Adrenal gland (tissue), 19 donors: ENCODE data around the gene MROH7. TPM values are rescaled to one million over a fixed set of nuclear protein-coding genes. Genes with fewer than 3 reads are reported as not detected.

Experiments used
- DNase-seq, 7 donors: peaks; one replicate each; pipeline ENCODE4 v3.0.0-alpha.2; 2019 to 2020
- H3K27ac ChIP-seq, 5 donors: fragments of 200-600 bp; sonication (generic) in 4 of 5; 1 replicate in 3 of 5; 2 replicates in 2 of 5; pipeline versions ENCODE4 v1.5.1 to v1.8.0; 2016 to 2020; ENCODE audit warnings: mild to moderate bottlenecking in 1 of 5
- H3K27me3 ChIP-seq: fragments of 200-600 bp; 2 replicates; pipeline ENCODE4 v1.8.0; 2021
- H3K36me3 ChIP-seq, 2 donors: fragments of 200-600 bp; replicated peaks in 1 of 2; 1 replicate in 1 of 2; 2 replicates in 1 of 2; pipeline versions ENCODE4 v1.5.1 to v1.8.0; 2018 to 2022
- H3K4me1 ChIP-seq, 2 donors: fragments of 200-600 bp; replicated peaks in 1 of 2; 1 replicate in 1 of 2; 2 replicates in 1 of 2; pipeline versions ENCODE4 v1.5.1 to v1.8.0; 2018 to 2021
- H3K4me3 ChIP-seq, 4 donors: fragments of 200-600 bp; sonication (generic) in 3 of 4; one replicate each; pipeline ENCODE4 v1.5.1; 2016 to 2018
- H3K9me3 ChIP-seq, 3 donors: fragments of 200-600 bp; sonication (generic) in 1 of 3; replicated peaks in 1 of 3; 1 replicate in 2 of 3; 2 replicates in 1 of 3; pipeline versions ENCODE4 v1.5.1 to v1.8.0; 2016 to 2021
- CTCF ChIP-seq, 6 experiments: fragments of 450-650 bp in 4 of 6; fragments of 200-600 bp in 2 of 6; sonication (generic) in 1 of 6; IDR thresholded peaks; 1 replicate in 5 of 6; 2 replicates in 1 of 6; pipeline versions ENCODE4 v1.5.1 to v1.8.0; 2016 to 2021; ENCODE audit warnings: antibody characterized with exemption in 6 of 6, mild to moderate bottlenecking in 2 of 6, moderate library complexity in 1 of 6
- POLR2A ChIP-seq, 2 donors: fragments of 450-650 bp; IDR thresholded peaks; one replicate each; pipeline ENCODE4 v1.6.1; 2017; ENCODE audit warnings: antibody characterized with exemption in 2 of 2, mild to moderate bottlenecking in 2 of 2, moderate library complexity in 1 of 2
- WGBS, 4 donors: extraction: QIAGEN DNeasy Blood & Tissue Kit in 2 of 4; methylation state at CpG; one replicate each; pipeline versions ENCODE4 v1.1.5 to v1.1.7; 2013 to 2017; 5-methylcytosine and 5-hydroxymethylcytosine counted together
- intact Hi-C, 2 donors: fragments of 100-400 bp; cut with DNase I; formaldehyde crosslinking; loops; one replicate each; pipeline versions ENCODE4 v1.14.1 to v1.15.0; 2022 to 2023
- long read RNA-seq, 10 donors: library from polyadenylated mRNA in 3 of 10; unstranded in 2 of 10; stranded (forward) in 1 of 10; transcript quantifications; one replicate each; pipeline ENCODE4 v2.0.0 and lab custom pipeline, GENCODE V29; 2021 to 2026
- polyA plus RNA-seq, 3 donors: library from polyadenylated mRNA; stranded (reverse); fragments of 200-250 nt in 2 of 3; fragments of 350-450 nt in 1 of 3; fragmentation: Illumina TruSeq in 1 of 3; extraction: RNeasy Lipid Tissue Mini Kit (QIAGEN cat#74804) in 1 of 3; gene quantifications; one replicate each; pipeline ENCODE4 v1.2.3, GENCODE V29; 2013 to 2014
- total RNA-seq, 9 donors: library from RNA; depleted of rRNA in 4 of 9; stranded (reverse); fragments of >200 nt in 4 of 9; fragments of 120-200 nt in 1 of 9; fragmentation: NEBNext Ultra II Directional in 1 of 9; extraction: Animal tissue kit (Norgen Biotek cat#: 25700) in 1 of 9; gene quantifications; one replicate each; pipeline versions ENCODE4 v1.1.0 to v1.2.4, GENCODE V29; 2013 to 2023
- donor health status: healthy with polysubstance abuse.
- donor health status: Bipolar disorder and iron deficiency.
- donor health status: DM: yes; HTN: yes; CAD: no.
- donor health status: DM: no; HTN: no; CAD: no.
- donor health status: DM: no; HTN: no; CAD: no.
- donor health status: DM: yes; HTN: yes; CAD: no.

MROH7 gene
- total RNA-seq (1 to 10 TPM in 5 of 9 donors, under 1 TPM in 4; 0.87 to 6.9 (median 1.7) TPM), polyA plus RNA-seq (10 to 100 TPM in 1 of 3 donors, 1 to 10 TPM in 1, under 1 TPM in 1; 0.62 to 13.0 (median 8.1) TPM)
- long read RNA-seq, donor 1: 0 reads
- long read RNA-seq, donor 2: 0 reads
- long read RNA-seq, donor 3: 0 reads
- long read RNA-seq, donor 4: 0 reads
- long read RNA-seq, donor 5: 0 reads
- long read RNA-seq, donor 6: 0 reads
- long read RNA-seq, donor 7: 0 reads
- long read RNA-seq, donor 8: 0 reads
- long read RNA-seq, donor 9: 0 reads
- long read RNA-seq, donor 10: 0 reads

GRCh38 chr1:54640863-54641836 lies at the start of gene MROH7:
TSS of gene MROH7 (plus strand) at chr1:54641786. CDS start at chr1:54652927, 11,141 bp downstream.
- 46 to 63% (median 61%) methylated on average over 6 to 8 of the region's 8 CpGs for WGBS, 4 donors
- Histone ChIP-seq H3K4me3 (no peak within 1 kb of the TSS), H3K27ac (no peak within 1 kb of the TSS), H3K9me3 (peaks cover 0 to 10% (median 0%) of the 10 kb centered on the region in 3 donors), H3K4me1 (peaks cover 0 to 7% of the 10 kb centered on the region in 2 donors), H3K36me3 (no peaks in the 10 kb centered on the region), H3K27me3 (no peaks in the 10 kb centered on the region)
- intact Hi-C loops: no loop called here
- DNase-seq: peak in 1 of 7 donors; percentile 10
- TF ChIP-seq CTCF (IDR thresholded peaks at IDR 0.05) (no peak), POLR2A (IDR thresholded peaks at IDR 0.05) (no peak)

- DNase-seq: no peak
- WGBS, 4 donors: 88 to 91% (median 90%) methylated on average over 8 to 10 of the region's 10 CpGs
- H3K36me3 ChIP-seq: peaks cover 0 to 8% of the 10 kb centered on the region in 2 donors
- no peak for TF ChIP-seq CTCF (IDR thresholded peaks at IDR 0.05)
- no peak for TF ChIP-seq POLR2A (IDR thresholded peaks at IDR 0.05)
- no peaks in the 10 kb centered on the region for H3K4me1 ChIP-seq
- no peak overlapping the region for H3K4me3 ChIP-seq
- H3K27ac ChIP-seq: no peak overlapping the region
- intact Hi-C loops: no loop called here
- H3K9me3 ChIP-seq: no peaks in the 10 kb centered on the region
- no peaks in the 10 kb centered on the region for H3K27me3 ChIP-seq
Observed at GRCh38 chr1:54593571-54594160, 47.9 kb upstream of the MROH7 start.

GRCh38 chr1:54594463-54594862 lies 47.1 kb upstream of the MROH7 start:
- H3K9me3 ChIP-seq: no peaks in the 10 kb centered on the region
- intact Hi-C loops: no loop called here
- peaks cover 0 to 8% of the 10 kb centered on the region in 2 donors for H3K36me3 ChIP-seq
- no peak for TF ChIP-seq POLR2A (IDR thresholded peaks at IDR 0.05)
- TF ChIP-seq CTCF (IDR thresholded peaks at IDR 0.05): no peak
- 91 to 96% (median 94%) methylated on average over 10 to 16 of the region's 16 CpGs for WGBS, 4 donors
- H3K4me1 ChIP-seq: no peaks in the 10 kb centered on the region
- no peaks in the 10 kb centered on the region for H3K27me3 ChIP-seq
- no peak overlapping the region for H3K4me3 ChIP-seq
- H3K27ac ChIP-seq: no peak overlapping the region
- DNase-seq: no peak

- intact Hi-C loops: no loop called here
- Histone ChIP-seq H3K27me3 (no peaks in the 10 kb centered on the region), H3K36me3 (peaks cover 0 to 8% of the 10 kb centered on the region in 2 donors), H3K4me3 (no peak overlapping the region), H3K27ac (no peak overlapping the region), H3K4me1 (no peaks in the 10 kb centered on the region), H3K9me3 (no peaks in the 10 kb centered on the region)
- 83 to 100% (median 96%) methylated on average over 3 of the region's 3 CpGs for WGBS, 4 donors
- TF ChIP-seq CTCF (IDR thresholded peaks at IDR 0.05): no peak
- TF ChIP-seq POLR2A (IDR thresholded peaks at IDR 0.05): no peak
- no peak for DNase-seq
Observed at GRCh38 chr1:54595956-54596498, 45.6 kb upstream of the MROH7 start.
